Right renal pelvis (tissue), 4 donors: ENCODE results near the gene LASP1NB.

Experiments
- DNase-seq, 4 donors: peaks; one replicate each; pipeline ENCODE4 v3.0.0-alpha.2; 2013; ENCODE audit warnings: low read depth in 4 of 4, low spot score in 3 of 4, missing footprints in 1 of 4

The LASP1NB gene

GRCh38 chr17:38925263-38925995 is at the start of gene LASP1NB:
TSS of gene LASP1NB (plus strand) at chr17:38925614.
- peak; percentile 61 to 67 (median 67) for DNase-seq

GRCh38 chr17:38877130-38877851 is 48.1 kb upstream of the LASP1NB start:
- DNase-seq, result no peak

GRCh38 chr17:38879878-38880665 is 45.3 kb upstream of the LASP1NB start:
- no peak for DNase-seq

- DNase-seq, result no peak
These were observed 43.7 kb upstream of the LASP1NB start for GRCh38 chr17:38881600-38882191.

- DNase-seq, result no peak
These were observed 42.5 kb upstream of the LASP1NB start for GRCh38 chr17:38882870-38883269.

- DNase-seq, result no peak
These were observed 41.6 kb upstream of the LASP1NB start for GRCh38 chr17:38883592-38884526.

- no peak for DNase-seq
These were observed 40.2 kb upstream of the LASP1NB start for GRCh38 chr17:38885044-38885727.

- no peak for DNase-seq
These were observed 39.4 kb upstream of the LASP1NB start for GRCh38 chr17:38885728-38886642.

GRCh38 chr17:38886643-38887010 is 38.8 kb upstream of the LASP1NB start:
- DNase-seq, result no peak

GRCh38 chr17:38888842-38889241 is 36.6 kb upstream of the LASP1NB start:
- no peak for DNase-seq

- DNase-seq, result no peak
These were observed 35.5 kb upstream of the LASP1NB start for GRCh38 chr17:38889745-38890409.

- no peak for DNase-seq
These were observed 35.0 kb upstream of the LASP1NB start for GRCh38 chr17:38890410-38890746.

- no peak for DNase-seq
These were observed 34.0 kb upstream of the LASP1NB start for GRCh38 chr17:38891441-38891840.

- no peak for DNase-seq
These were observed 33.3 kb upstream of the LASP1NB start for GRCh38 chr17:38892083-38892482.

- DNase-seq, result no peak
These were observed 32.8 kb upstream of the LASP1NB start for GRCh38 chr17:38892620-38893019.

- DNase-seq, result no peak
These were observed 32.3 kb upstream of the LASP1NB start for GRCh38 chr17:38893113-38893512.

GRCh38 chr17:38893607-38894006 is 31.8 kb upstream of the LASP1NB start:
- no peak for DNase-seq

- no peak for DNase-seq
These were observed 31.1 kb upstream of the LASP1NB start for GRCh38 chr17:38894276-38894675.
